Activated CD4-positive, alpha-beta T cell treated with anti-CD3 and anti-CD28 coated beads, Interleukin-2, amount 50 U/mL, for 48 hours (primary cell): ENCODE results near the gene ZNF283.
A peak's percentile ranks its signal among the peaks of the same experiment; 100 is the strongest.

Experiments used
- DNase-seq, 2 experiments: peaks; one replicate each; pipeline ENCODE4 v3.0.0-alpha.2; 2020

Gene ZNF283

DNA sequence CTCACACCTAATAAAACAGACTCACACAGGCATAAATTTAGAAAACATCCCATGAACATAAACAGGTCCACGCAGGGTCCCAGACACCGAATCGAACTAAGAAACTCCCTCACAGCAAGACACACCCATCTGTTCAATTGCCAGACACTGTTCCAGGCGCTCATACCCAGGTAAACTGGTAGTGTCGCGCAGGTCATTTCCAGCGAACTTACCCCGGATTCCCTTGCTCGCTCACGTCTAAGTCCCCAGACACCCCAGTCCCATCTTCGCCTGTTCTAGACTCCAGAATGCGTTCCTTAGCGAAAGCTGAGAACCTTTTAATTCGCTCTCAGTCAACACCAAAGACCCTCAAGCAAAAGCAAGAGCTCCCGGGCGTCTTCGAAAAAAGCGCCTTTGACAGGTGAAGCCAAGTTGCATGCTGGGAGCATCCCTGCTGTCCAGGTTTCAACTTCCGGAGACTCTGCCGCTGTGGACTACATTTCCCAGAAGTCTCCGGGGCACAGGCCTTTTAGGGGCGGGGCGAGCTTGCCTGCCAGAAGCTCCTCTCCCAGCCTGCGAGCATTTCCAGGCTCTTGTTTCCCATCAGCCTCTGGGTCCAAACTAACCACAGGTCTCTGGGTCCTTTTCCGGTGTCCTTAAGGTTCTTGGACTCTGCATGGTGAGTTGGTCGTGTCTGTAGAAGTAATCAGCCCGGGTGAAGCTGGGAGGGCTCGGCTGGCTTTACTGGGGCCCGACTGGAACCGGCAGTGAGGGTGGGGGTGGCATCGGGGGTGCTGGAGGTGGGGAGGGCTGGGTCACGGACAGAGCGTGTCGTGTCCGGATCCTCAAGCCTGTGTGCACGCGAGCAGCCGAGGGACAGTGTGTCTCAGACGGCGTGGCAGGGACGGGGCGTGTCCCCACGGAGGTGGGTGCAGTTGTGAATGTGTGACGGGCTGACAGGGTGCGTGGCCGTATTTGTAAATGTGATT is at the start of gene ZNF283:
TSS of gene ZNF283 (plus strand) at position 535 of the 968 bp plus-strand sequence. CDS start 6,184 bp downstream, outside the sequence.
- DNase-seq = peak; percentile 87 to 90

DNA sequence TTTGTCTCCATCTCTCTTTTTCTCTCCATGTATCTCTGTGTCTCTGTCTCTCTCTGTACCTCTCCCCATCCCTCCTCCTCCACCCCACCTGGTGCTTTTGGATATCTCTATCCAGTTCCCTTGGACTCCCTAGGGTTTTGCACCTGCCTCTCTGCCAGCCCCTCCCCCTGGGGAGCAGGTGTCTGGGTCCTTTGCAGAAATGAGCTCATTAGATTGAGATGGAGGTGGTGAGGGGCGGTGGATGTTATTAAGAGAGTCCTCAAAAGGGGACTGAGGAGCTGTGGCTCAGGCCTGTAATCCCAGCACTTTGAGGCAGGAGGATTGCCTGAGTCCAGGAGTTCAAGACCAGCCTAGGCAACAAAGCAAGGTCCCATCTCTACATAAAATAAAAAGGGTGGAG is 48.5 kb upstream of the ZNF283 start:
- DNase-seq = peak in 1 of 2 experiments; percentile 18

DNA sequence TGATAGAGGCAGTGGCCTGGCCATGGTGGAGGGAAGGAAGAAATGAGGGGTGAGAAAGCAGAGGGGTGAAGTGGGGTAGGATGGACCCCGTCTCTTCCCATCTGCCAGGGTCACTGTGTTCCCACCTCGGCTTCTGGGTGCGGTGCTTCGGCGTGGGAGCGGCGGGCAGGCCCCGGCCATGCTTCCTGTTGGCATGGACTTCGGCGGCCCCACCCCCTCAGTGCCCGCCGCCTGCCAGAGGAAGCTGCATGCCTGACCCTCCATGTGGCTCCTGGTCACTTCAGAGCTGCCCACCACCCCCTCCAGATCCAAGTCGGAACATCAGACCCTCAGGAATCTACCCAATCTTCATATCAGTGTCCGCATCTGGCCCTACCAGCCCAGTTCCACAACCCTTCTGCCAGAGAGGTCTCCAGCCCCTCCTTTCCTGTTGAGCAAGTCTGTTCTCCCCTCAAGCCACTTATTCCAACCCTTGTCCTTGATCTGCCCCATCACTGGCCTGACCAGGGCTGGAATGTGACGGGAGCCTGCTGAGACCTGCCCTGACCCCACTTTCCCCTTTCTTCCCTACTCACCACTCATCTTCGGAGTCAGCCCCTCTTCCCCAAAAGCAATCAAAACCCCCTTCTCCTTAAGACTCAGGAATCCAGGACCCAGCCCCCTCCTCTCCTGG is 47.8 kb upstream of the ZNF283 start:
- peak in 1 of 2 experiments; percentile 17 for DNase-seq

DNA sequence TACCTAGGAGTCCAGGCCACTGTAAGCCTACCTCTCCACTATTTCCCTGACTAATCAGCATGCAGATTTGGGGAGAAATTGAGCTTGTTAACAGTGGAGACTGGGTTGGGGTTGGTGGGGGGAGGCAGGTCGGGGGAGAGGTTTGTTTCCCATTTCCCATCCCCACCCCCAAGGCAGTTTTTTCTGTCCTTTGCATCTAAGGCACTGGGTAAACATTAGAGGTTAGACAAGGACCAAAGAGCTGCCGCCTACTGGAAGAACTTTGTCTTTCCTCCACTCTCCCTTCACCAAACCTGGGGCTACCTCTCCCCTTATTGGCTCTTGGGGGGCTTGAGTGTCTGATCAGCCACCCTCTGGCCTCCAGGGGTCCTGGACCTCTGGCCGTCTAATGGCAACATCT is 47.3 kb upstream of the ZNF283 start:
- DNase-seq = peak in 1 of 2 experiments; percentile 24

DNA sequence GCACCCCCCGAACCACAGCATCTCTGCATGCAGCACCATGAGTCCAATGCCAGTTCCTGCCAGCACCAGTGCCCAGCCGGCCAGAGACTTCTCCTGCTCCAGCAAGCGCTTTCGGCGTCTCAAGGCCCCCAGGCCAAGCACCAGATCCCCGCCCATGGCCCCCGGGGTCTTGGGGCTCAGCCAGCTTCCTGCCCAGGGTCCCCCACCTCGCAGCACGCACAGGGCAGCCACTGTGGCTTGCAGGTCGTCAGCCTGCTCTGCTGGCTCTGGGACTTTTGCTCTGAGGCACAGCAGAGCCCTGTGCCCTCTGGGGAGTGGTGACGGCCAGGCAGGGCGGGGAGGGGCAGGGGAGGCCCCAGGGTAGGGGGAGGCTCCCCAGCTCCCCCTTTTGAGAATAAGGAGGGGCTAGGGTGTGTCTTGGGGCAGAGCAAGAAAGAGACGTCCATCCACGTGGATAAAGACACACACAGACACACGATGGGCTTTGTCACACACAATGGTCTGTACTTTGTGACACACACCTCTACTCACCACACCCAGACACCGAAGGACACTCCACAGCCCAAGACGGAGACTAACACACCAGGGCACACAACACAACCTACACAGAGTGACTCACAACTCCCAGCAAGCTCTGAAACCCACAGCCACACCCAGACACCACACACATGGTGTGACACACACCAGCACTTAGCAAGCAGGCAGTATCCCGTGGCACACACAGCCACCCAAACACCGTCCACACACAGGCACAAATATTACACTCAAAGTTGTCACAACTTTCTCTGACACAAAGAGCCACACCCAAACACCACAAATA is 46.2 kb upstream of the ZNF283 start, which contains the start of gene KCNN4:
TSS of gene KCNN4 (minus strand) at position 268 of the 820 bp plus-strand sequence. CDS start at position 156, 112 bp downstream.
- peak; percentile 78 to 83 for DNase-seq

DNA sequence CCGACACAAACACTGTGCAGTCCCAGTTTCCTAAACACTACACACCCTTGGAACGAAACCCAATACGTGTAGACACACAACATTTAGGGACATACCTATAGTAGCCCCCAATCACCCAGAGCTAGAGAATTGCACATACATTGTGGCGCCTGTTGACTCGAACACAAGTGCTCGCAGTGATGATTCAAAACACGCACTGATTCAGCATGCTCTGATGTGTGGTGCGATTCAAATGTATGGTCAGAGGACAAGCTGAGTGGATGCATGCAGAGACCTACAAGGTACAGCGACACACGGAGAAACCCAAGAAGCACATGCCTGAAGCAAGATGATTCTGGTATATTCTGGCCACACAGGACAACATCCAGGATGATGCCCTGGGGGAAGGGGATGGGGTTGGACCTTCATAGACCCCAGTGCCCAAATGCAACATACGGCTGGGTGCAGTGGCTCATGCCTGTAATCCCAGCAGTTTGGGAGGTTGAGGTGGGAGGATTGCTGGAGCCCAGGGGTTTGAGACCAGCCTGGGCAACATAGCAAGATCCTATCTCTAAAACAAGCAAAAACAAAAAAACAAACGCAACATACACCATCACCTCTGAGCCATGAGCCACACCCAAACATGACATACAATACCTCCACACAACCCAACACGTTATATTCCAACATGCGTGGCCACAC is 45.4 kb upstream of the ZNF283 start:
- DNase-seq = peak; percentile 47 to 61

DNA sequence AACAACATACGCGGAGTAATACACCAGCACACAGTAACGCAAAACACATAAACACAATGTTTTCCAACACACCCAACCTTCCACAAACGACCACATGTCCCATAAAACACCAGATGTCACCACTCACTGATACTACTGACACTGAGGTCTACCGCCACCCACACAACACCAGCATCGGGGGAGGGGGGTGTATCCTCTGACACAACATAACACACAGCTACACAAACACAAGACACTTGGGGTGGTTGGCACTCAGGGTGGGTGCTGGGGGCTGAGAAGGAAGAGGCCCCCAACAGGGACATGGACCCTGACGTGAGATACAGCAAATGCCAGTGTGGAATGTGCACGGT is 44.8 kb upstream of the ZNF283 start:
- peak; percentile 26 to 36 for DNase-seq

DNA sequence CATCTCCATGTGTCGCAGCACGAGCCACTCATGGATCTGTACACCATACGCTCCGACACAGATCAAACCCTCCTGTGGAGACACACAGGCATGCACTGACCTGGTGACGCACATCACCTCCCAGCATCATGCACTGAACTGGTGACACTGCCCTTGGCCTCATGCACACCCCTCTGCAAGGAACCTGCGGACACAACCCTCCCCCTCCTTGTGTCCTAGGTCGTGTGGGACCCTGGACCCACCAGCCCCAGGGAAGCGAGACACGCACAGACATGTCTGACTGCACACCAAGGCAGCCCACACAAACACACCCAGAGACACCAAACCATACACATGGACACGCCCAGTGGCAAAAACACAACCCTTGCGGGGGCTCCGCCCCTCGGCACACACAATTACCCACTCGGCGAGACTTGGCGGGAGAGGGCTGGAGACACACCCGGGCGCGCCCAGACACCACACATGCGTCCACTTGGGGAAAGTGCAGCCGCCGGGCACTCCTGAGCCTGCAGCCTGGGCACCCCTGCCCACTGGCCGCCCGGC is 44.4 kb upstream of the ZNF283 start:
- peak; percentile 13 to 20 for DNase-seq

DNA sequence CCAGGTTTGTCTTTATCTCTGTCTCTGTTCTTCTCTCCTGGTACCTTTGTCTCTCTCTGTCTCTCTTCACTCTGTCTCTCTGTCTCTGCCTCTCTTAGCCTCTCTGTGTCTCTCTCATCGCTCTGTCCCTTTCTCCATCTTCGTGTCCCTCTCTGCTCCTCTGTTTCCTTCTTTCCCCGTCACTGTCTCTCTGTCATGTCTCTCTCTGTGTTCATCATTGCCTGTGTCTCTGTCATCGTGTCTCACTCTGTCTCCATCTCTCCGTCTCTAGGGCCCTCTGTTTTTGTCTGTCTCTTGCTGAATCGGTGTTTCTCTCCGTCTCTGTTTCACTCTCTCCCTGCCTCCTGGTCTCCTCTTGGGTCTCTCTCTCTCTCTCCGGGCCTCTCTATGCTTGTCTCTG is 43.5 kb upstream of the ZNF283 start:
- DNase-seq = no peak

DNA sequence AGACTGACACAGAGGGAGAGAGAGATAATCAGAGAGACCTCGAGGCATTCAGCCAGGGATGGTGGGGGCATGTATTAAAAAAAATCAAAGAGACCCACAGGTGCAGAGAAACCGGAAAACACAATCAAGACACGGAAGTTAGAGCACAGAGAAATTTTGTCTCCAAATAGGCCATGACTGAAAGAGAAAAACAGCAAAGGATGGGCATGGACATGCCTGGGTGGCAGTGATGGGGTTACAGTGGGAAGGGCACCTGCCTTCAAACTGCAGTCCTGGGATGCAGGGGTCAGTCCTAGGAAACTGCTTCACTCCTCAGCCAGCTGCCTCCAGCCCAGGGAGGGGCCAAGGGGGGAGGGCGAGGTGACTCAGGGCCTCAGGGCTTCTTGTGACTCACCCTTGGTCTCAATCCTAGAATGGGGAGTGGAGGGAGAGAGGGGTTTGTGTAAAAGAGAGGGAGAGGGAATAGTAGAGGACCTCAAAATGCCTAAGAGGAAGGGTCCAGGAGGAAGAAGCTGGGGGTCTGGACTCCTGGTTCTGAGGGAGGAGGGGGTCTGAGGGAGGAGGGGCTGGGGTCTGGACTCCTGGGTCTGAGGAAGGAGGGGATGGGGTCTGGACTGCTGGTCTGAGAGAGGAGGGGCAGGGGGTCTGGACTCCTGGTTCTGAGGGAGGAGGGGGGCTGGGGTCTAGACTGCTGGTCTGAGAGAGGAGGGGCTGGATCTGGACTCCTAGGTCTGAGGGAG is 42.7 kb upstream of the ZNF283 start:
- peak; percentile 78 to 83 for DNase-seq

DNA sequence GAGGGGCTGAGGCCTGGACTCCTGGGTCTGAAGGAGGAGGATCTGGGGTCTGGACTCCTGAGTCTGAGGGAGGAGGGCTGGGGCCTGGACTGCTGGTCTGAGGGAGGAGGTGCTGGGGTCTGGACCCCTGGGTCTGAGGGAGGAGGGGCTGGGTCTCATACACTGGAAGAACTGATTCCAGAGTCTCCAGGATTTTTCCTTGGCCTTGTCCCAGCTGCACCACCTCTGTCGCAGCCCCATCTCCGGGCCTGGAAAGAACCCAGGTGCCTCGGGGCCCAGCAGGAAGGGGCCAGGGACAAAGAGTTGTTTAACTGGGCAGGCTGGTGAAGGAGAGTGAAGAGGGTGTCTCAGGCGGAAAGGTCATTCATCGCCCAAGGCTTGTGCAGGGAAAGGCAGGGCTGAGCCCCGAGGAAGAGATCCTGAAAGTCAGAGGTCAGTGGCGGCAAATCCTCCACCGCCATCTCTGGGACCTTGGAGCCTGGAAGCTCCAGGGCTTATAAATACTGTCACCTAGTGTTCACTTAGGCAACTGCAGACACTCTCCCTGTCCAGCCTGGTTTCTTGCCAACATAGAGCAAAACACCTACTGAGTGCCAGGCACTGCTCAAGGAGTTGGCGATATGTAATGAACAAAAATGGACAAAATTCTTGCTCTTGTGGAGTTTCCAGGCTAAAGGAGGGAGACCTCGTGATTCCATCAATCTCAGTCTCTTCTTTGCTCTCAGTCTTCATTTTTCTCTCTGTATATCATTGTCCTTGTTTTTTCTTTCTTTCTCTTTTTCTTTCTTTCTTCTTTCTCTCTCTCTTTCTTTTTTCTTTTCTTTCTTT is 41.9 kb upstream of the ZNF283 start:
- peak; percentile 56 to 68 for DNase-seq

DNA sequence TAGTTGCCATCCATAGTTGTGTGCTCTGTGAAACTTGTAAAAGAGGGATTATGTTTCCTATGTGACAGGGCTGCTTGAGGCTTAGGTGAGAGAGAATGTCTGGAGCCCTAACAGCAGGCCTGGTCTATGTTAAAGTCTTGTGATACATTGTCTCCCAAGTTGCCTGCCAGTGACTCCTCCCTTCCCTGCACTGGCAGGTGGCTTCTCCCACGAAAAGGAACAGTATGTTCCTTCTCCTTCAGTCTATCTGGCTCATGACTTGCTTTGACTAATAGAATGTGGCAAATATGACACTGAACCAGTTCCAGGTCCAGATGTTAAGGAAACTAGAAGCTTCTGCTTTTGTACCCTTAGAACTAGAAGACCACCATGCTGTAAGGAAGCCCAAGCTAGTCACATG is 40.5 kb upstream of the ZNF283 start:
- DNase-seq = no peak

DNA sequence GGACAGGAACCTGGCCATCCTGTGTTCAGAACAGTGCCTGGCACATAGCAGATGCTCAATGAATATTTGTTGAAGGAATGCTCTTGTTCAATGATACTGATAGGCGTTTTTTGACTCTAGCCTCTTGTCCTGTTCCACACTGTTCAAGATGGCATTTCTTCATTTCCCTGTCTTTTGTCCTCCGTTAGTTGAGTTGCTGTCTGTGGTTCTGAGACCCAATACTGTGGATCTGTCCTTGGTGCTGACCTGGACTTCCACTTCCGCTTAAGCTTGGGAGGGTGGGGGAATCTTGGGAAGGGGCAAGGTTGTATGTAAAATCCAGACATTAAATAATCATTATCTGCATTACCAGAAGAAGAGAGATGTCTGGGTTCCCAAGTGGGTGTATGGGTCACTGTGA is 38.1 kb upstream of the ZNF283 start:
- peak in 1 of 2 experiments; percentile 22 for DNase-seq

DNA sequence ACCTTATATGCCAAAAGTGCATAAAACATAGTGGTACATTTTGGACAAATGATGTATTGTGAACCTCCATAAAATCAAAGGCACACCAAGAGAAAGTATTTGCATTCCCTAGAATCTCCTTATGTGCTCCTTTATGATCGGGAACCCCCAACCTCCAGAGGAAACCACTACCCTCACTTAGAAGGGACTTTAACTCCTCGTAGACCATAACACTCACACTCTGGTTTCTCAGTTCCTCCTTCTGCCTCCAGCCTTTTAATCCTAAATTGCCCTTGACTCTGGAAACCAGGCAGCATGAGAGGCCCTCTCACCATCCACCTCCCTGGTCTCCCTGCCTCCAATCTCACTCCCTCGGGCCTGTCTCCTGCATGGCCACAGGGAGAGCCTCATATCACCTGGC is 36.5 kb upstream of the ZNF283 start:
- no peak for DNase-seq

DNA sequence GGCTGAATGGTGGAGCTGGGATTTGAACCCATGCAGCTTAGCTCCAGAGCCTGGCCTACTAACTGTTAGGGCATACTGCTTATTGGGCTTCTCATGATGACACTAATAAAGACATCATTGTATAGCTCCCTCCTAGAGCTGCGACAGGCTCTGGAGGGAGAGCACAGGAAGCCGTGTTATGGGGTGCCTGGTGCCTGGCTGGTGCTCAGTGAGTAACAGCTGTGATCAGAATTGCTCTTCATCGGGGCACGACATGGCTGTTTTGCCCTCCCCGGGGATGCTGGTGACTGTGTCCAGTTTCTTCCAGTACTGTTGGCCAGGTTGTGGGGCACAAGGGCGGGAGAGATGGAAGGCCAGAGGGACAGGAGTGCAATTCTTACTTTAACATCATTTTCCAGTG is 30.0 kb upstream of the ZNF283 start:
- DNase-seq = no peak

DNA sequence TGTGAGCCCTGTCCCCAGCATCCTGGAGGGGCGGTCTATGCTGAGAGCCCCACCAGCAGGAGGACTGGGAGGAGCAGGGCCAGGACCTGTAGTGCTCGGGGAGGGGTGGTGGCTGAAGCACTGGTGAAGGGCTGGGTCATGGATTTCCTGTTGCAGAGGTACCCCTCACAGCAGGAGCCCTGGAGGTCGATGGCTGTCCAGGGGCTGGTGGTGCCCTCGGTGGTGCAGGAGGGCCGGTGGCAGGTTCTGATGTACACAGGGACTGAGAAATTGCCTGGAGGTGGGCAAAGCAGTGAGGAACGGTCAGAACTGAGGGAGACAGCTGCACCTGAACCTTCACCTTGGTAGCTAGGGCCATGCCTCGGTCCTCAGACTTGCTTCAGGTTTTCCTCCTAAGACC is 29.6 kb upstream of the ZNF283 start:
- DNase-seq = no peak

DNA sequence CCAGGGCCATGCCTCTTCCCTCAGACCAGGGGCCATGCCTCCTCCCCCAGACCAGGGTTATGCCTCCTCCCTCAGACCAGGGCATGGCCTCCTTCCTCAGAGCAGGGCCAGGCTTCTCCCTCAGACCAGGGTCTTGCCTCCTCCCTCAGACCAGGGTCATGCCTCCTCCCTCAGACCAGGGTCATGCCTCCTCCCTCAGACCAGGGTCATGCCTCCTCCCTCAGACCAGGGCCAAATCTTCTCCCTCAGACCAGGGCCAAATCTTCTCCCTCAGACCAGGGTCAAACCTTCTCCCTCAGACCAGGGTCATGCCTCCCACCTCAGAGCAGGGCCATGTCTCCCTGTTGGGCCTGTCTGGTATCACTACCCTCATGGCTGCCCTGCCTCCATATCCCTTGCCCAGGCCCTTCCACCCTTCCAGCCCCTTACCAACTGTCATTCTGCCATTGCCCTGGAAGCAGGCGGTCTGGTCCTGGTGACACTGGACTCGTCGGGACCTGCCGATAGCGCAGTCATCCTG is 29.0 kb upstream of the ZNF283 start:
- DNase-seq = no peak

DNA sequence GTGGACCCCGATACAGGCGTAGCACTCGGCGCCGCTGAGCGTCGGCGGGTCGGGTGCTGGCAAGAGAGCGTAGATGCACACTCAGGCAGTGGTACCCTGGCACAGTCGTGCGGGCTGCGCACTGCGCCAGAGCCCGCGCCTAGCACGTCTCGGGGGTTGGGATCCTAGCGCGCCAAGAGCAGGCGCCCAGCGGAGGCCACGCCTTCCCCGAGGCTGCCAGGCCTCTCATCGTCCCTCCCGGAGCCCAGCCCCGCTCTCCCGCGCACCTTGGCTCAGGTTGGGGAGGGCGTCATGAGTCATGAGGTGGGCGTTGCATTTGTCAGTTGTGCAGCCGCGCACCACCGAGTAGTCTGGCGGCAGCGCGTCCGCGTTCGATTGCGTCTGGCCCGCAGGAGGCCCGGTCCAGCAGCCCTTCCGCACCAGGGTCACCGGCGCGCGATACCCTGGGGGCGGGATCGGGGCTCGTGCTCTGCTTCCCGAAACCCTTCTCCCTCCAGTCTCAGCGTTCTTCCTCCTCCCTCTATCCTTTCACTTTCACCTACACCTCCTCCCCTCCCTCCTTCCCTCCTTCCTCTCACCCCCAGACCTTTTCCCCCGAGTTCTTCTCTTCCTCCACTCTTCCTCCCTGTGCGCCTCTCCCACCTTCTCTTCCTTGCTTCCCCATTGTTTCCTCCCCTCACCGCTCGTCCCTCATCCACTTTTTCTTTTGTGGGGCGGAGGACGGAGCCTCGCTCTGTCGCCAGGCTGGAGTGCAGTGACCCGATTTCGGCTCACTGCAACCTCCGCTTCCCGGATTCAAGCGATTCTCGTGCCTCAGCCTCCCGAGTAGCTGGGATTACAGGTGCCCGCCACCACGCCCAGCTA is 28.3 kb upstream of the ZNF283 start:
- peak; percentile 68 to 78 for DNase-seq

DNA sequence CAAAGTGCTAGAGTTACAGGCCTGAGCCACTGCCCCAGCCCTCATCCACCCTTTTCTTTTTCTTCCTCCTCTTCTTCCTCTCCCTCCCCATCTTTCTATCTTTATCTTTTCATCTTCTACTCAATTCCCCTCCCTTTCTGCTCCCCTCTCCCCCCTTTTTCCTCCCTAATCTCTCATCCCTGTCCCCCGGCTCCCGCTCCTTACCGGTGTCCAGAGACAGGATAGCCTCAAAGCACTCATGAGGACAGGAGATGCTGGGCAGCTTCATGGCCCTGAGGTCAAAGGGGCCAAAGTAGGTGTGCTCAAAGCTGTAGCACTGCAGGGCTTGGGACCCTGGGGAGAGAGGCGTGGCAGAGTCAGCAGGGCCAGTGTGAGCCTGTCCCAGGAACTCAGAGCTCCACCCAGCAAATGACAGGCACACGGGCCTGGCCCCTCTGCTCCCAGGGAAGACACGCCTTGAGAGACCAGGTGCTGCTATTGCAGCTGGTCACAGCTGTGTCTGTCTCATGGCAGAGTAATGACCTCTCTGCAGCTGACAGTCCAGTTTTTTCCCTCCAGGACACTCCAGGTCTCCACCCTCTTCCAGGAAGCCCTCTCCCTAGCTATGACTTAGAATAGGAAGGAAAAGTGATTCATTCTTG is 27.5 kb upstream of the ZNF283 start:
- DNase-seq = no peak
